Measurements from ENCODE around the gene TTC32.

TTC32 gene

DNA sequence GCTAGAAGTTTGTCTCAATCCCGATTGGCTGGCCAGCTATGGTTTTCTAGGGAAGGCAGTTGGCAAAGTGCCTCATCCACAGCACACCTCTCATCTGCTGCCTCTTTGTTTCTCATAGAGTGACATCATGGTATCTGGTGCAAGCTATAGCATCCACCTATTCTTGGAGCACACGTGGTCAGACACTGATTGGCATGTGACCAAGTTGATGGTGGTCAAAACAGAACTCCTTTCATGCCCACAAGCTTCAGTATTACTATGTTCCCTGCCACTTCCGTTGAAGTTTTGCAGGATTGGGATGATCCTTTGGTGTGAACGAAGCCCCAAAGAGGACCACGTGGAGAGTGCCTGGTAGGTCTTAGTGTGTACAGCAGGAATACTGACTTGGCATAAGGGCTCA, 28.8 kb downstream of the TTC32 start:
- no peak for DNase-seq

DNA sequence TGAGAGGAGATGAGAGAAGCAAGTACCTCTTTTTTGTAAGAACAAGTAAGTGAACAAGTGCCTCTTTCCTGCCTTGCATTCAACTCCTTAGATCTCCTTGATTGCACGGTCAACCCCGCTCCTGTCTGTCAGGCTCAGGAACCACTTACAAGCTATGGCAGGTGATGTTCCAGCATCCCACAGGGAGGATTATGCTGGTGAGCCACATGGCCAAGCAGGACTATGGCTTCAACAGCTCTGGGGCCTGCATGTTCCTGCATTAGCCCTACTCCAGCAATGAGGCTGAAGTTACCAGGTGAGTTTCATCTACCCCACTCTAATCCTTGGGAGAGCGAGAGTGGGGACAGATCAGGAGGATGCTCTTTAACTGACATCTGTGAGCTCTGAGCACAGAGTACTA, 29.5 kb downstream of the TTC32 start:
- DNase-seq = no peak

DNA sequence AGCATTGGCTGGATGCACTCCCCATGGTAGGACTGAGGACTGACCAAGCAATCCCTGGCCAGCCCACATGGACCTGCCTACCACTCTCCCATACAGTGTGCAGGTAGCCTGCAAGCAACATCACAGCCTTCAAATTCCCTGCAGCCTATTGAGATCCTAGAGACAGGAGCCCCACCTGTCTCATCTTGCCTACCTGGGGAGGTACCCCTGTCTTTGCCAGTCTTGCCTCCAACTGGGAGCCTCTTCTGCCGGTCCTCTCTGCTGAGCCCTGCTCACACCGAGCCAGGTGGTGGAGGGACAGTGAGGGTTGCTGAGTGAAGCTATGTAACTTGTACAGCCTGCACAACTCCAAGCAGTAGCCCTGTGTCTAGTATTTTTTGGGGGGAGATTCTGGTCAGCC, 29.9 kb downstream of the TTC32 start:
- no peak for DNase-seq

DNA sequence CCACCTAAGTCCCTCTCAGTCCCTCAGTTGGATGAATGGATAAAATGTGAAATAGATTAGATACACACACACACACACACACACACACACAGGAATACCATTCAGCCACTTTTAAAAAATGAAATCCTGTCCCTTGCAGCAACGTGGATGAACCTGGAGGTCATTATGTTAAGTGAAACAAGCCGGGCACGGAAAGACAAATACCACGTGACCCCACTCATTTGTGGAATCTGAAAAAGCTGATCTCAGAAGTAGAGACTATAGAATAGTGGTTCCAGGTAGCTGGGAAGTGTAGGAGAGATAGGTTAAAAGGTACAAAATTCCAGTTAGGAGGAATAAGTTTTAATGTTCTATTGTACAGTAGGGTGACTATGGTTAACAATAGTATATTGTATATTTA, 31.0 kb downstream of the TTC32 start:
- no peak for DNase-seq

DNA sequence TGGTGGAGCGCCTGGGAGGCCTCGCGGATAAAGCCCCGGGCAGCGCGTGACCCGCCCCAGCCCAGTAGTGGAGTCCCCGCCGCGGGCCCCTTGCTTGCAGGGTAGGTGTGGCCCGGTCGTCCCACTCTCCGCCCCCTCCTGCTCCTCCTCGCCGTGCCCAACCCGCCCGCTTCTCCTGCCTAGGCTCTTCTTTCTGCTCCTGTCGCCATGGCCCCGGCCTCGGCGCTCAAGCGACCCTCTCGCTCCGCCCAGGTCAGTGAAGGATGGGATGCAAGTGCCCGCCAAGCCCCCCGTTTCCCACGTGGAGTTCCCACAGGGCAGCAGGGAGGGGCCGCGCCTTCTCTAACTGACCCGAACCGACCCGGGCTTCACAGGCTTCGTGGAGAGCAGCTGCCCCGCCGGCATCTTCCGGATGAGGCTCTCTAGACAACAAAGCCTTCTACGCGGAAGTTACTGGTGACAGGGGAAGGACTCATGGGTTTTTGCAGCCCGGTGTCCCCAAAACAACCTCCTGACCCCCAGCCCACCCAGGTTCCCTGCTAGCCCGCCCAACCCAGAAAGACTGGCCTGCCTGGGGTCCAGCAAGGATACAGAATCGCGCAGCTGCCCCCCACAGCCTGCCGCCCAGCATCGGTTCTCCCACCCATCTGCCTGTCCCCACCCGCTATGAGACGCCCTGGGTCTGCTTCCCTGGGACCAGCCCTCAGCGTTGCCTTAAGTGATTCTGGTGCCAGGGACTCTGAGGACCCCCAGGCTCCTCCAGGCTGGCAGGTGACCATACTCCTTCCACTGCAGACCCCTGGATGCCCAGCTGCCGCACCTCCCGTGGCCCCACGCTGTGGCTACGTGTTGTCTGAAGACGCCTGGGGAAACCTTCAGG, 32.8 kb downstream of the TTC32 start:
- peak; percentile 44 for DNase-seq

DNA sequence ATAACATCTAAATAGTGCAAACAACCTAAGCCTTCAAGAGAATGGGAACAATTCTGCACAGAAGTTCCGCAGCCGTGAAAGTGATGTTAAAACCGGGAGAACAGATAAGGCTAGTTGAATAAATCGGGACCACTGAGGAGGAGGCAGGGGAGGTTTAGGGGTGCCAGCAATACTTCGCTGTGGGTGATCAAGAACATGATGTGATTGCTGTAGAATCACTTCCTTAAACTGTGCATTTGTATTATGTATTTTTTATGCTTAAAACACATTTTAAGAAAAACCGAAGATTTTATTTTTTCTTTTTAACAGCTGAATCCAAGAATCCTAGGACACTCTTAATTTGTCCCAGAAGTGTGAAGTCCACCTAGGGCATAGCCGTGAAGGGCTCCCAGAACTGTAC, 33.6 kb downstream of the TTC32 start:
- no peak for DNase-seq

DNA sequence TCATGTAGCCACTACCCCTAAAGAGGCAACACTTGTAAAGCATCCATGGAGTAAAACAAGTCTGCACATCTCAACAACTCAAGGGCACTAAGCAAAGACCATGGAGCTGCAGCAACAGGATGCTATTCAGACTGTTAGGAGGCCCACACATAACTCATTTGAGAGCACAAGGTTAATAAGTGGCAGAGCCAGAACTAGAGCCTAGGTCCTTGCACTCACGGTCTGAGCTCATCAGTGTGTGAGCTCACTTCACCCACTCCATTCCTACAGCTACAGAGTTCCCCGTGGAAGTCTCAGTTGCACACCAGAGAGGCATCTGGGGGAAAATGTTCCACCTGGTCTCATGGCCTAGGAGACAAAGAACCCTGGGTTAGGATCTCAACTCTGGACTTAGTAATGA, 35.0 kb downstream of the TTC32 start:
- no peak for DNase-seq

DNA sequence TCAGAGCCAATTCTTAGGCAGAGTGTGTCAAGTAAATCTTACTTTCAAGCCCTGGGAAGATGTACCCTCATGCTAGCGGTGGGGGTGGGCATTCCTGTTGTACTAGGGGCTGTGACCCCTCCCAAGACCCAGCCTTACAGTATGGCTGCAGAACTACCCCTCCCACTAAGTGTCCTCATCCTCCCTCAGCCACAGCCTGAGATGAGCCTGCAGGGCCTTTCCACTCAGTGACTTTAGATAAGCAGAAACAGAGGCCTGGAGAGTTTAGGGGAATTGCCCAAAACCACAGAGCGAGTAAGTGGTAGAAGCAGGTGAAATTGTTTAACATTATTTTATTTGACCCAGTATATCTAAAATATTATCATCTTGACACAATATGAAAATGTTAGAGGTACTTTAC, 36.6 kb downstream of the TTC32 start:
- no peak for DNase-seq

DNA sequence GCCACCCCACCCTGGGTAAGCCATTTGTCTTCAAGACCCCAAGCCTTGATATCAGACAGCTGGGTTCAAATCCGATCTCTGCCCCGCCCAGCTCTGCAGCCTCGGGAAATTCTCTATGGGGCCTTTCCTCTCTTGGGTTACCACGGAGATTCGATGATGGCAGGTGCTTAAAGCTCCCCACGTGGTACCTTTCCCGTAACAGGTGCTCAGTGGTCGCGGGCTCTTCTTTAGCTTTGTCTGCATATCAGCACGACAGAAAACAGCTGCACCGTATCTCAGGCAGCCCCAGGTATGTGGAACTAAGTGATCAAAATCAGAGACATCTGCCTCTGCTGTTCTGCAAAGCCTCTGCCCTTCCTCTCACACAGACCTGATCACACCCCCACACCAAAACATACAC, 37.4 kb downstream of the TTC32 start:
- no peak for DNase-seq

DNA sequence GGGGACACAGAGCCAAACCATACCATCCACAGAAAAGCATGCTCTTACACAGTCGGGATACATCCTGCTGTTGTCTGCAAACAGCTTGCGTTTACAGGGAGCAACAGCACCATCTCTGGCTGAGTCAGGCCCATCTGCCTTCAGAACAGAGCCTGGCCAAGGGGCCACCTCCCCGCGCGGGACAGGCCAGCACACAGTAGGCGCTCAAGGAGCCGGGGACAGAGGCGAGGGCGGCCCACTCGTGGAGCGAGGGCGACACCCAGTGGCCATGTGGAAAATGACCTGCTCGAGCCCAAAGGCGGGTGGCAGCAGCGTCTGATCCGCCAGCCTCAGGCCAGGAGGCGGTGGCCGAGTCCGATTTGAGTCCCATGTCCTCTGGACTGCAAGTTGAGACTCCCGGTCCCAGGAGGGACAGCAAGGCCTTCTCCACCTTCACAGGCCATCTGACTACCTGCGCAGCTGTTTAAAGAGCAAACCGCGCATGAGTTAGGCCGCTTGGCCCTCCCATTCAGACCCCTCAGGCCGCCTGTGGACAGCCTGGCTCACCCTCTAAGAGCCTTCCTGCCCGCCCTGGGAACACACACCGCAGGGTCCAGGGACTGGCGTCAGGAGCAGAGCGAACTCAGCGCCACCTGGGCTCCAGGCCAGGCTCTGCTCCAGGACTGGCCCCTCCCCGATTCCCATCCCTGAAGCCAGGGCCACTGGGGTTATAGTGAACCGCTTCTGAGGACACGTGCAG, 38.3 kb downstream of the TTC32 start:
- no peak for DNase-seq

DNA sequence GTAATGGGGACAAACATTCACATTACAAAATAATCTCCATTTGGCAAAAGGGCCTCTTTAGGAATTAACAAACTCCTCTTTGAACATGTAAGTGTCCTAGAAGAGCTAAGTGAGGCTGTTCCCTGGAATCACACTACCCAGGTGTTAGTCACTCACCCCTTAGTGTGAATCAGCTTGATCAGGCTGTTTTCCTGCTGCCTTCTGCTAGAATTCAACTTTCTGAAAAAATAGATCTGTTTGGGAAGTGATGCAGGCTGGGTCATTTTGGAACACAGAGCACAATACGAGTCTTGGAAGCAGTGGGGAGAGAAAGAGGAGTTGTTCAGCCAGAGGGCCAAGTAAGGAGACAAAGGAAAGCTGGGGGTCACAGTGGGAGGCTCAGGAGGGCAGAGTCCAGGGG, 40.0 kb downstream of the TTC32 start:
- no peak for DNase-seq

DNA sequence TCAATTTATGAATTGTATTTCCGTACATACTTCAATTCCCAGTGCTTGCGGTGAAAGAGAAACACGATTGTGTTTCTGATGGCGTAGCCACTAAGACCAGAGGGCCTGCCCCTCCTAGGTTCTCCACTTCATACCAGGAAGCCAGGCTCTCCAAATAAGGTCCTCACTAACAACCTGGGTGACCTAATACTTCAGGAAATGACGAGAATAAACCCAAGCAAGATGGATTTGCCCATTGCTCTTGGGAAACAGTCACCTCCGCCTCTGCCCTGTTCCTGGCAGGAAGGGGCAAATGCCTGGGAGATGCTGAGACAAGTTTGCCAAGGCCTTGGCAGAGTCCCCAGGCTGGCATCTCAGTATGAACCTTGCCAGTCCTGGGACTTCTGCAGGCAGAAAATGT, 41.8 kb downstream of the TTC32 start:
- no peak for DNase-seq

DNA sequence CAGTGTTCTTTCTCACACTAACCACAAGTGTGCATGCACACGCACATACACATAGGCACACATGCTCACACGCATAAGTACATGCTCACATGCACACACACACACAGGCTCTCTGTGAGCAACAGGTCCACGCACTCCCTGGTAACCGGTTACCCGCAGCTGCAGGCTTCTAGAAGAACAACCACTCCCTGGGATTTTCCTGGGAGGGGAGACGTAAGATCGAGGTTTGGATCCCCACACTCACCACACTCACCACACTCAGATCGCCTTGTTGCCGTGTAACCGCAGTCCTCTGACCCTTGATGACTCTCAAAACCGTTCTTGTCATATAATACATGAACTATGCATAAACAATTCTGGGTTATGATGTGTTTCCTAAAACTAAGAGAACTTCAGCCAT, 42.2 kb downstream of the TTC32 start:
- no peak for DNase-seq

DNA sequence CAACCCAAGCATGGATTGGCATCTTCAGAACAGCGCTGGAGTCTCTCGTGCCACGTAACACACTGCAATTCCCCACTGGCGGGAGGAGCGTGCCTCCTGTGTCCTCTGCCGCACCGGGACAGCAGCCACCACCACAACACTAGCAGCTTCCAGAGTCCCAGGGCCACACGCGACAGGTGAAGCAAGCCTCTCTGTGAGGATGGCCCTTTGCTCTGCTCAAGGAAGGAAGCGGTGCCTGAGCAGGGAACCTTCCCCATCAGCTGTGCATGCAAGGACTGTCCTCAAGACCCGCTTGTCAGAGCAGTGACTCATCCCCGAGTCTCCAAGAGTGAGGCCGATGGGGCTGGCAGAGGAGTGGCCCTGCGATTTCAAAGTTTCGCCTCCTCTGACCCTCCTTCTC, 44.0 kb downstream of the TTC32 start:
- DNase-seq = no peak

DNA sequence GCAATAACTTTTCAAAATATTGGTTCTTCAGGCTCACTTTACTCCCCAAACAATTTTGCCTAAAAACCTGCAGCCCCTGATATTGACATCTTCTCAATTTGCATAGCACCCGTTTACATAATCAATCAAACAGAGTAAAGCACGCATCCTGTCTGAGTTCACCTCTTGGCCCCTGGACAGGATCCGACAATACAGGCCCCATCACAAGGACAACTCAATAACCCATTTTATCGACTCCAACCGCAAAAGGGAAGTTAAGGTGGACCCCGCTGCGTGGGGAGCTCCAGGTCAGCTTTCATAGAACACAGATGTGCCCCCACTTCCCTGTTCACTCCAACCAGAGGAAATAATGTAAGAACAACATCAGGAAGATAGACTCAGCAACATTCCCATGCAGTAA, 44.7 kb downstream of the TTC32 start:
- DNase-seq = no peak

DNA sequence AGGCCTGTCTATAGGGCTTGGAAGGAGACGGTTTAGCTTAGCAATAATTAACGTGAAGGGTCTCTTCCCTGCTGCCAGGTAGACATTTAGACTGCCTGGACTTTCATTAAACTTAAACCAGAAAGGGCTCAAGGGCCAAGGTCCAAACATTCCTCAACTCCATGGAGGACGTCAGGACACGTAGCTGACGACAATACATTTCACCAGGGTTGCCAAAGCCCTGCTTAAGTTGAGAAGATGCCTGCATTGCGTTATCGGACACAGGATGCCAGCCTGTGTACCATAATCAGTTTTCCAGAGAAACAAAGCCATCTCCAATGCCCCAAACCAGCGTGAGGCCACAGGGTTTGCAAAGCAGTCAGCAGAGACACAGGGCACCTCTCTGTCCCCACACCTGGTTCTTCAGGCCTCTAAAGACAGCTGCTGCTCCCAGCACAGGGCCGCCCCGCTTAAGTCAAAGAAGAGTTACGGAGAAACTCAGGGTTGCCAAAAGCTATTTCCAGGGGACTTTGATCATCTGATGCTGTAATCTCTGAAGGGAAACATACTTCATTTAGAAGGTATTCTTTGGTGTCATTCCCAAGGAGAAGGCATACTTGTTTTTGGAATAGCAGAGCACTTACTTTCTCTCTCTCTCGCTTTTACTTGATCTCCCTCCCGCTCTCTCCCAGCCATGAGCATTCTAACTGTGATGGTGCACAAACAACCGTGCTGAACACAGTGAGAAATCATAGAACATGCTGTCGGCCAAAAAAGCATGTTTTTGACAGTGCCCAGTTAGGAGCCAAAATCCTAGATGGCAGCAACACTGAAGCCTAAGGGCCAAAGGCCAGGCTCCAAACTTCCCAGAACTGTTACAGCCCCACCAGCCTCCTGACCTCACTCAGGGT, 46.0 kb downstream of the TTC32 start:
- no peak for DNase-seq

DNA sequence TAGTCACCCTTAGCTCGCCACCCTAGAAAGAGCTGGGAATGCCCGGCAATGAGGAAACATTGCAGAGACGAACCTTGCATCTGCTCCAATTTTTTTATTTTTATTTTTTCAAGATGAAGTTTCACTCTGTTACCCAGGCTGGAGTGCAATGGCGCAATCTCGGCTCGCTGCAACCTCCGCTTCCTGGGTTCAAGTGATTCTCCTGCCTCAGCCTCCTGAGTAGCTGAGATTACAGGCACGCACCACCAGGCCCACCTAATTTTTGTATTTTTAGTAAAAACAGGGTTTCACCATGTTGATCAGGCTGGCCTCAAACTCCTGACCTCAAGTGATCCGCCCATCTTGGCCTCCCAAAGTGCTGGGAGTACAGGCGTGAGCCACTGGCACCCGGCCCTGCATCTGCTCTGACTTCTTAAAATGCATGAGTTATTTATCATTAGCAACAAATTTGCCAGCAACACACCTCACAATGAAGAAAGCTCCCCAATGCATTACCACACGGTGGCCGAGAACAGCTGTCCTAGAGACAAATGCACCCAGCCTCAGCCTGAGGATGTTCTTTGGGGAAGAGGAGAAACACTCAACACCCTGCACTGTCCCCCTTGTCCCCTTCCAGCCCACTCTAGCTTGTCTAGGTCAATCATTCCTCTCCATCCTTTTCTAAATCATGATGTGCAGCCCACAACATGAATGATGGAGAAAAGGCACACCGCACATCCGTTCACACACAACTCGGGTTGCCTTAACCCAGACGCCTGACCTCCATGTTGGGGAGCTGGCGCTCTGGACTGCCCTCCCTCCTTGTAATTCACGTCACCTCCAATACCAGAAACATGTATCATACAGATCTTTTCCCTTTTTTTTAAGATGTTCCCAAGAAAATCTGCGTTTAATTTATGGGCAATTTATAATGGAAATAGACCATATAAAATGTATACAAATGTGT, 46.9 kb downstream of the TTC32 start:
- DNase-seq = no peak

DNA sequence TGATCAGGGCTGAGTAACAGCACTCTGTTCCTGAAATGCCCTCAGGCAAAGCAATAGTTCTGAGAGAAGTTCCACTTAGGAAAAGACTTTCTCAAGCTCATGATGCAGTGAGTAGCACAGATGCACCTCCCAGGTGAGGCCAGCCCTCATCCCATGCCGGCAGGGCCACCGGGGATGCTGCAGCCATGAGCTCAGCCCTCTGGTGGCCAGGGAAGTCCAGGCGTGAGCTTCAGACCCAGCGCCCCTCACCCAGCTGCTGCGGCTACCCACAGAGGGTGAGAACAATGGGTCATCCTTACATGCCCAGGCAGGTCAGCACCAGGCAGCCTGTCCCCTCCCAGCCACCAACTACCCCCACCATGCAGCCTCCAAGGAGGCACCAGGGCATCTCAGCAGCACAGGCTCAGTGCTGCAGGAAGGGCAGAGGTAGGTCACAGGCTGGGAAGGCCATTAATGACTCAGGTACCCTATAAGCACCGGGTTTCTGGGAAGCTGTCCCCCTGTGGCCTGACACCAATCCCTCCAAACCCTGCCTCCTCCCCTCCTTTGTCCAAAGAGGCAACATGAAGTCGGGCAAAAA, 50.6 kb downstream of the TTC32 start:
- no peak for DNase-seq

DNA sequence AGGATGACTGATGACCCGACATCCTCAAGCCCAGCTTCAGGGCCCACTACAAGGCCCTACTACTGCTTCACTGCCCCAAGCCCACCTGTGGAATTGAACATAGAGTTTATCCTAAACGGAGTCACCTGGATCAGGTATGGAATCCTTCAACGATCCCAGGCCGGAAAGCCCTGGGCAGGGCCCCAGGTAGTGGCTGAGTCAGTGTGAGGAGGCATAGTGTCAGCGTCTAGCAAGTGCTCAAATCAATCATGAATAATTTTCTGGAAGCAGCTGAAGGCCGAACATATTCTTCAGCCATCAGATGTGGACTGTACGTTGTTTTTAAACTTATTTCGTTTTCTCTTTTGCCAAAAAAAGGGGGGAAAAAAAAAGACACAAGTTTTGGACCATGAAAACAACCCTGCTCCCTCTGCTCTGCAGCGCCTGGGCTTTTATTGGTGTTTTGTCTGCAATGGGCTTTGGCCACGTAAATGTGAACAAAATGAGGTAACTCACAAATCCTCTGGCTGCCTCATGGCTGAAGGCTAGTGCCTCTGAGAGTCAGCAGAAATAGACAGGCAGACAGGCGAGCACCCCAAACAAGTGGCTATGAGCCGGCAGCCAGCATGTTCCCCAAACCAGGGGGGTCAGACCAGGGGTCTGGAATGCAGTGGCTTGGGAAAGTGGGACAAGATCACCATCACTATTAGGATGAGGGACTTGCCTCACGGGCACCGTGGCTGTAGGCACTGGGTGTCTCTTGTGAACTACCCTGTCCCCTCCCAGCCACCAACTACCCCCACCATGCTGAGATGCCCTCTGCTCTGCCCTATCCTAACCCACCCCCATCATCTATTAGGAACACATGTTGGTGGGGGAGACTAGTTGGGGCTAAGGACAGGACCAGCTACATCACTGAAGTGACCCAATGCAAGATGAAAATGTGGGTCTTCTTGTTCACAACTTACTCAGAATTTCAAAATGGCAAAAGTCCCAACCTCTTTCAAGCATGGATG, 51.4 kb downstream of the TTC32 start:
- DNase-seq = no peak

DNA sequence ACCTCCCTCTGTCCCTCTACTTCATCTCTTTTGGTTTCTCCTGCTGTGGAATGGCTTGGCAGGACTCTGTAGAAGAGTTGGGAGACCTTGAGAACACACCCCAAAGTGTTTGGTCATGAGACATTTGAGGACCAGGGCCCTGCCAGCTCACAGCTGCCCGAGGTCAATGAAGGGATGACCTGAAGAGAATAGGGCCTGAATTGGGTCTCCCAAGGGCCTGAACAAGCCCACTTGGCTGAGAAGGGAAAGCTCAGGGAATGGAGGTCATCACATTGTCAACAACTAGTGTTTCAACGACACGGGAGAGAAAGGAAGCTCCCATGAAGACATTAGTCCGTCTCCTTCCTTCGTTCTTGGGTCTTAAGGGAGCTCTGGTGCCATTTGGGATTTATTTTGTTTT, 52.8 kb downstream of the TTC32 start:
- DNase-seq = no peak
